Measurements from ENCODE around the gene MTX3.

Gene MTX3

GRCh38 chr5:79982136-79982535, 8.9 kb downstream of the MTX3 start:
- DNase-seq = no peak

DNA sequence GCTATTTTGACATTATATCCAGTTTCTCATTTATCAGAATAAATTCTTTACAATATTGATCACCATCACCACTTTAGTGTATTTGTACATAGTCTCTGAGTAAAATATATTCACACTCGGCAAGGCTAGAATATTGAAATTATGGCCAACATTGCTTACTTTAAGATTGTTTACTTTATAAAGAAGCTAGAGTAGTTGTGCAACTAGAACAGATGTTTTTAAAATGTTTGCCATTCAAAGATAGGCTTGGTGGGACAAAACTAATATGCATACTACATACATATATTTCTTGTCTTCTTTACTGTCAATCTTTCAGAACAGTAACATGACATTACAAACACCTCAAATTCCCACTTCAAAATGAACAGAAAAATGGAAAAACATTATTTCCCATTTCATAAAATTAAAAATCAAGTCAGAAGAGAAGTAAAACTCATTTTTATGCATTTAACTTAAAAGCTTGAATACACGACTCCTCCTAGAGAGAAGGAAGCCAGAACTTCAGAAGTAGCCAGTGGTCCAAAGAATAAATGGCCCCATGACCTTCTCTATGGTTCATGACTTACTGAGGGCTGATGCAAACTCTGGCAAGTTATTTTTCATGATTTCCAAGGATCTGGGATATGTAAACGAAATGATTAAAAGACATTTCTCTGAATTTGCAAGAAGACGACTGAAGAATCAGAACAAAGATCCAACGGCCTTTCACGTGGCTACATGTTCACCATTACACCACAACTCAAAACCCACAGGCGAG, 14.1 kb downstream of the MTX3 start:
- DNase-seq = no peak

DNA sequence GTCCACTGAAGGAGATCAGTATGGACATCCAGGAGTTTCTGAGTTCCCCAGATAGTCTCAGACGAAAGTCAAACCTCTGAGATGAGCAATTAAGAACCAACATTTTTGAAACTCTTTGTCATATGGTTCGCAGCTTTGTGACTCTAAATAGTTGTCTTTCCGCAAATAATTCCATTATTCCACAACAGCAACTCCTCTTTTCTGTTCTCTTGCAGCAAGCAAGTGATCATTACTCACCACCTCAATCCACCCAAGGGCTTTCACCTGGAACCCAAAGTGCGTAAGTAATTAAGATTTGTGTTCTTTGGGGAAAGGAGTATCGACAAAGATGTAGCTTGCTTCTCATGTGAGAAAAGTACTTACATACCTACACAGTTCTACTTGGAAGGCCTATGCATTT, 15.6 kb downstream of the MTX3 start:
- DNase-seq = no peak

- DNase-seq = no peak
These were observed 16.2 kb downstream of the MTX3 start for GRCh38 chr5:79974886-79975285.

DNA sequence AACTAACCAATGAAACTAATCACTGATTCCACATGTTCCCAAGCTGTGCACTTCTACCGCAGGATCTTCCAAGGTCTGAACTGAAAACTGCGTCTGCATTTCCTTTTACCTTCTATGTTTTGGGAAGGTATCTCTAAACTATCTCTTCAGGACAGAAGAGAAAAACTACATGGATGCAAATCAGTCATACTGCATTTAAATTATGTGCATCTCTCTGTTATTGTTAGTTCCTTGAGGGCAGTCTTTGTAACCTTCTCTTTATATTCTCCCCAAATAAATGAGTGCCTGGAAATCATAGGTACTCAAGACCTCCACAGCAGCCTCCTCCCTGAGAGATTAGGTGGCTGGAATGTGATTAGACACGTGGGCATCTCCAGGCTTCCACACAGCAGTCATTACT, 17.1 kb downstream of the MTX3 start:
- DNase-seq = no peak

GRCh38 chr5:79973511-79973910, 17.6 kb downstream of the MTX3 start:
- DNase-seq = no peak

DNA sequence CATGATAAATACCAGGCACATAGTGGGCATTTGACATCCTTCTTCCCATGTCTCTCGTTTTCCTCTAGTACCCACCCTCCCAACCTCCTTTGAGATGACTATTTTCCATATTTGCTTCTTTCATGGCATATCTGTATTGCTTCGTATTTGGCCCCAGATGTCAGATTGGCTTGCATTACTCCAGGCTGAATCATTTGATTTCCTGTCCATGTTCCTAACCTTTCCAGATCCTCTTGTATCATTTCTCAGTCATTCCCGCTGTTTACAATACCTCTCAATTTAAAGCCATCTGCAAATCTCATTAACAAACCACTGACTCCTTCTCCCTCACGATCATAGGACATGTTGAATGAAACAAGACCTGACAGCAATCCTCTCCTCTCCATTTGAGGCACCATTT, 19.9 kb downstream of the MTX3 start:
- no peak for DNase-seq

DNA sequence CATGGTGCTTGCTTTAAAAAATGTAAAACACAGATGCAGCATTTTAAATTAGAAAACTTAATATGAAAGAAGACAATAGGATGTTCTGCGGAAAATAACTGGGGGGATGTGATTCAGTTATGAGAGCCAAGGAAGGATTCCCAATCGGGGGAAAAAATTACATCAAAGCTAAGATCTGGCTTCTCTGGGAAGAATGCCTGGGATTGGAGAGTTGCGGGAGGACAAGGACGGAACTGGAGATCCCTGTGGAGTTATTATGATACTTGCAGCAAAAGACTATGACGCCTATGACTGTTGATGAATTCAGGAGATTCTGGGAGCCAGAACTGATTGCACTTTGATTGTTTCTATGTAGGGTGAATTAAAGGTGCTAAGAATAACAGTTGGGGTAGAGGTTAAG, 24.6 kb downstream of the MTX3 start:
- DNase-seq = no peak

DNA sequence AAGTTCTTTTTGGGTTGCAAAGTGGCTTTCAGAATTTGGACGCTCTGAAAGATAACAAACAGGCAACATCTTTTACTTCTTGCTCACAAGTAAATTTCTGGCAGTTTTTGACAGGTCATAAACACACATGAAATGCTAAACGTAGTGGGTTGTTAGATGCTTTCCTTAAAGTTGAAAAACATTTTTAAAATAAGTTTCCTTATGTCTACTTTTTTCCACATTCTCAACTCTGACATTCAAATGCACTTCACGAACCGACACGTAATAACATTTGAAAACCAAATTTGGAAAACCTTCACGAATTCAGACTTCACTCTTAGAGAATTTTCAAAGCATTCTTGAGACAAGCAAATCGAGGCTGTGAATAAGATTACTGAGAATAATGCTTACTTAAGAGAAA, 26.9 kb downstream of the MTX3 start:
- DNase-seq = no peak

DNA sequence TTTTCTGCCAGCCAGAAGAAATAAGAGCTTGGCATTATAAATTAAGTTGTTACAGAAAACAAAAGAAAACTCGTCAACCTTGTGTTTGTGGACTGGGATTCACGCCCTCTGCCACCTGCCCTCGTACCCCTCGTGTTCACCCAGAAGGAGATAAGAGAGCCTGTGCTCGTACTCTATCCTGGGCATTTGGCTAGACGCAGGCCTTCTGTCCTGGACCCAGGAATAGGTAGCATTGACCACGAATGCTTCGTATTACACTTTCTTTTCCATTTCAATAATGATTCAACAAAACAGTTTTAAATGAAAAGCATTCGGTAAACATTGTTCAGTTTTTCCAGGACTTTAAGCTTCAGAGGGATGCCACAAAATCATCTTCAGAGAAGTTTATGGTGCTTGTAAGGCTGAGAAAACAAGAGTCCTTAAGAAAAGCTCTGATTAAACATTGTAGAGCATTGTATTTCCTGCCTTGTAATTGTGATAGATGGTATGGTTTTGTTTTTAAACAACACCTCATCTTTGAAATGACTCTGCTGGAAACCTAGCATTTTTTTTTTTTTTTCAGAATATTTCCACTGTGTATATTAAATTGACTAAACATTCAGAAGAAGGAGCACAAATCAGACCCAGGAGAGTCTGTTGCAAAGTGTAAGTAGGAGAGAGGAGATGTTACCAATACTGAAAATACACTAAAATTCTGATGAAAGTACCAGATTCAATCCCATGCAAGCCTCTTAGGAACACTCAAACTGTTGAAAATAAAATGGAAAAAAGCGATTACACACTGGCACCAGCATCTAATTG, 27.6 kb downstream of the MTX3 start:
- DNase-seq = no peak

GRCh38 chr5:79962575-79963222, 28.4 kb downstream of the MTX3 start:
- DNase-seq = no peak

DNA sequence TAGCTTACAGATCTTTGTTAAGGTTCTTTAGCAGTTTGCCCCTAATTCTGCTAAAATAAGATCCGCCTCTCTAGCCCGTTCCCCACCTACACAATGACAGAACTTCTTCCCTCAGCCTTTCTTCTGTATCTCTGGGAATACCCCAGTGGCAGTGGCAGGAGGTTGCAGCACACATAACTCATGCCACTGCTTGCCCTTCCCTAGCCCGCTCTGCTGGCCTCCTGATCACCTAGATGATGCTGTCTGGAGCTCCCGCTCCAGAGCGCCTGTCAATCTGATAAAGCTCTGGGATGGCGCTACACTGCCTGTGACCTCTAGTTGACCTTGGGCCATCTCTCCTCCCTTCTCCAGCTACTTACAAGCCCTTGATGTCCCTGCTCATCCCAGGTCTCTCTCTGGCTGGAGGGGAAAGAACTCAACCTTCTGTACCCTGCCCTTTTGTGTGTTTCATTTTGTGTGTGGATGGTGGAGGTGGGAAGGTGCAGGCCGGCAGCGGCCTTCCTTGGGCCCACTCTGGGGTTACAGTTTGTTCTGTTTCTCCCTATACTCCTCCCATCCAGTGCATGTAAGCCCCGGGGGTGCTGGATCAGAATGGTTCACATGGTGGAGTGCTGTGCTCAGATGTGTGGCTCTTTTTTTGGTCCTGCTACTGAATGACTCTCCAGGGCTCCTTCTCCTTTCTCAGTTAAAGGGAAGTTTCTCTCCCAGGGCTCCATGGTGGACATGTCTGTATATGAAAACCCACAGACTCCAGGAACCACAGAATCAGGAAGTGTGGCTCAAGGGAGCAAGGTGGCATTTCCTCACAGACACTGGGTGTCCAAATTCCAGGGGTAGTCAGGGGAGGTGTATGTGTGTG, 29.1 kb downstream of the MTX3 start:
- no peak for DNase-seq

DNA sequence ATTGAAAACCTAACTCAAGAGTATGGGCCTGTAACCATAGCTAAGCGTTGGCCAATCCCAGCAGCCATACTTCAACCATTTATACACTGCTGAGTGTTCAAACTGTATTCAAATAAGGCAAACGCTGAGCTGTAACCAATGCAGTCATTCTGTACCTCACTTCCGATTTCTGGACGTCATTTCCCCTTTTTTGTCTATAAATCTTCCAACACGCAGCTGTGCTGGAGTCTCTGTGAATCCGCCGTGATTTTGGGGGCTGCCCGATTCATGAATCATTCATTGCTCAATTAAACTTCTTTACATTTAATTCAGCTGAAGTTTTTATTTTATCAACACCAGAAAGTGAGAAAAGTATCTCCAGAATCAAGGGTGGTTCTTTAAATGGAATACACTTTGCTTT, 31.7 kb downstream of the MTX3 start:
- no peak for DNase-seq

- DNase-seq = no peak
These were observed 35.0 kb downstream of the MTX3 start for GRCh38 chr5:79955941-79956670.

DNA sequence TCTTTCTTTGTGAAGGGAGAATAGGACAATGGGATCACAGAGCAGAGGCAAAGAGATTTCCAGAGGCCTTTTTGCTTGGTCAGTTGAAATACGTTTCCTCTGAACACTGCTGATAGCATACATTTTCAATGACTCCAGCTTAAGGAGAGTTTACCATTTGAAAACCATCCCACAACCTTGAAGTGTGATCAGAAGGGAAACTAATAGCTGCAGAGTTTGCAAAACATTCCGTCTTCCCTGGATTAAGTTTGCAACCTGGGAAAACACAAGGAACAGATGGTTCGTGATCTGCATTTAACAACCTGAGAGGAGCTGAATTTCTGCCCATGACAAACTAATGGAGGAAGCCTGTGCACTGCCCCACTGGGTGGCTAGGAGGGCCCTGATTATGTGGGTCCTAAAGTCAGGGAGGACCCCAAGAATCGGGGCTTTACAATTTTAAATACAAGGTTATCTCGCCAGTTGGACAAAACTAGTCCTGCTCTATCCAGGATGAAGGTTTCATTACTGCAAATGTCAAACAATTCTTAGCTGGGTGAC, 35.6 kb downstream of the MTX3 start:
- DNase-seq = no peak

DNA sequence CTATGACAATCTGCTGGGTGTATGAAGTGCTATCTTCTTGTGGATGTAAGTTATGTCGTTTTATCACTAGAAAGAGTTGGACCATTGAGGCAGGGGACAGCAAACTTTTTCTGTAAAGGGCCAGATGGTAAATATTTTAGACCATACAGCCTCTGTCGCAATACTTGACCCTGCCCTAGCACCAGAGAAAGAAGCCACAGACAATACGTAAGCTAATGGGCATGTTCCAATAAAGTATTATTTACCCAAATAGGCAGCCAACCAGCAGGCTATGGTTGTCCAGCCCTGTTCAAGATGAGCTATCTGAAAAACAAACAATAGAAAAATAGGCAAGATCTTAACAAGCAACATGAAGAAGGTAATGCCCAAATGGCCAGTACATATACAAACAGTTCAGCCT, 36.4 kb downstream of the MTX3 start:
- no peak for DNase-seq

- no peak for DNase-seq
These were observed 43.5 kb downstream of the MTX3 start for GRCh38 chr5:79947567-79947966.

GRCh38 chr5:79938468-79938867, 52.6 kb downstream of the MTX3 start:
- no peak for DNase-seq

- DNase-seq = no peak
These were observed 54.3 kb downstream of the MTX3 start for GRCh38 chr5:79936646-79937216.

GRCh38 chr5:79936002-79936645, 54.9 kb downstream of the MTX3 start:
- DNase-seq = no peak

GRCh38 chr5:79934681-79935080, 56.4 kb downstream of the MTX3 start:
- DNase-seq = no peak

Data from activated T-cell treated with anti-CD3 and anti-CD28 coated beads for 4 hours (primary cell).